Glutamatergic neuron (in vitro differentiated cells): Measurements from ENCODE around the gene TAL1. TPM values are rescaled to one million over a fixed set of nuclear protein-coding genes. Genes with fewer than 3 reads are reported as not detected.

Experiments
- DNase-seq: peaks from one replicate; pipeline ENCODE4 v3.0.0; 2022
- H3K27ac Mint-ChIP-seq: one replicate; pipeline ENCODE4 v1.8.0; 2020; ENCODE audit warnings: mild to moderate bottlenecking, mixed read lengths, inconsistent platforms; ENCODE audit not compliant: unreplicated experiment
- H3K27me3 Mint-ChIP-seq: one replicate; pipeline ENCODE4 v1.8.0; 2020; ENCODE audit warnings: mild to moderate bottlenecking, moderate library complexity, mixed read lengths, inconsistent platforms; ENCODE audit not compliant: unreplicated experiment
- H3K36me3 Mint-ChIP-seq: one replicate; pipeline ENCODE4 v1.8.0; 2020; ENCODE audit warnings: mild to moderate bottlenecking, mixed read lengths, inconsistent platforms; ENCODE audit not compliant: unreplicated experiment
- H3K4me1 Mint-ChIP-seq: one replicate; pipeline ENCODE4 v1.8.0; 2020; ENCODE audit warnings: mild to moderate bottlenecking, low read depth, mixed read lengths, inconsistent platforms; ENCODE audit not compliant: unreplicated experiment
- H3K4me3 Mint-ChIP-seq: one replicate; pipeline ENCODE4 v1.8.0; 2020; ENCODE audit warnings: mild to moderate bottlenecking, mixed read lengths, inconsistent platforms; ENCODE audit not compliant: unreplicated experiment
- H3K9me3 Mint-ChIP-seq: one replicate; pipeline ENCODE4 v1.8.0; 2020; ENCODE audit warnings: mild to moderate bottlenecking, moderate library complexity, mixed read lengths, inconsistent platforms; ENCODE audit not compliant: unreplicated experiment
- total RNA-seq: library from RNA; stranded (reverse); fragmentation: NEBNext Ultra II Directional; extraction: Animal tissue kit (Norgen Biotek cat#: 25700); gene quantifications from one replicate; pipeline ENCODE4 v1.2.1, GENCODE V29; 2021; ENCODE audit not compliant: unreplicated experiment
- TF ChIP-seq, protein P1 (sequence below): fragments of 200-600 bp; sonication (generic); IDR thresholded peaks from one replicate; pipeline ENCODE4 v1.5.0; 2021; ENCODE audit not compliant: partially characterized antibody, unreplicated experiment

The TAL1 gene
- total RNA-seq, 1 donor from 2014 or later = 2.1 TPM

DNA sequence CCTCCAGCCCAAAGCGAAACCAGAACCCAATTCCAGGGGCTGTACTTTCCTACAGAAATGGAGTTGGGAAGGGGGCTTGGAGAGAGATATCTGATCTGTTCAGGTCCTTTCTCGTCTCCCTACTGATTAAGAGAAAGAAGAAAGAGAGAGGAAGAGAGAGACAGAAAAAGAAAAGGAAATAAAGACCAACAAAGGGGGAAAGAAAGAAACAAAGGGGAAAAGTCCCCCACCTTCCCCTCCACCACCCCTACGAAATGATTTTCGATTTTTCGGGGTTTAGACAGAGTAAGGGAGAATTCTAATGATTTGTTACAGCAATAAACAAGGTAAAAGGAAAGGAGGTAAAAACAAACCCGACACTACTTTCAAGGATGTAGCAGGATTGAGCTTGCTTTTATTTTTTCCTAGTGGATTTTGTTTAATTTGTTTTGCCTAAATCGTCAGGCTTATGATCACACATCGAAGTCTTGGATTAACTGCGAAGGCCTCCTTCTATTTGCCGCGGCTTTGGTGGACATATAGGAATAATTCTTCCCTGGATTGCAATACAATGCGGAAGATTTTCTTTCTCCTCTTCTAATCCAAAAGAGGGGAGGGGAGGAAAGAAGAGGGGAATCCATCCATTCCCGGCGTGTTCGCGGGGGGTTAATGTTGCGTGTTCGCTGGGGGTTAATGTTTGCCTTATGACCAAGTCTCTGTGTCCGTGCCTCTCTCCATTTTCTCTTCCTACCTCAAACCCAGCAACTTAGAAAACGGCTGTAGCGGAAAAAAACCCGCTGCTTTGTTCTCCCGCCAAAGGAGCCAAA, 1.9 kb downstream of the TAL1 start:
- peak overlapping the region; percentile 63 for H3K4me3 Mint-ChIP-seq
- no peak for DNase-seq
- H3K27me3 Mint-ChIP-seq = peaks cover 63% of the 10 kb centered on the region
- H3K27ac Mint-ChIP-seq = peak overlapping the region; percentile 48
- H3K4me1 Mint-ChIP-seq = peaks cover 9% of the 10 kb centered on the region
- peaks cover 15% of the 10 kb centered on the region for H3K9me3 Mint-ChIP-seq
- H3K36me3 Mint-ChIP-seq = no peaks in the 10 kb centered on the region
- TF ChIP-seq, protein P1, sequence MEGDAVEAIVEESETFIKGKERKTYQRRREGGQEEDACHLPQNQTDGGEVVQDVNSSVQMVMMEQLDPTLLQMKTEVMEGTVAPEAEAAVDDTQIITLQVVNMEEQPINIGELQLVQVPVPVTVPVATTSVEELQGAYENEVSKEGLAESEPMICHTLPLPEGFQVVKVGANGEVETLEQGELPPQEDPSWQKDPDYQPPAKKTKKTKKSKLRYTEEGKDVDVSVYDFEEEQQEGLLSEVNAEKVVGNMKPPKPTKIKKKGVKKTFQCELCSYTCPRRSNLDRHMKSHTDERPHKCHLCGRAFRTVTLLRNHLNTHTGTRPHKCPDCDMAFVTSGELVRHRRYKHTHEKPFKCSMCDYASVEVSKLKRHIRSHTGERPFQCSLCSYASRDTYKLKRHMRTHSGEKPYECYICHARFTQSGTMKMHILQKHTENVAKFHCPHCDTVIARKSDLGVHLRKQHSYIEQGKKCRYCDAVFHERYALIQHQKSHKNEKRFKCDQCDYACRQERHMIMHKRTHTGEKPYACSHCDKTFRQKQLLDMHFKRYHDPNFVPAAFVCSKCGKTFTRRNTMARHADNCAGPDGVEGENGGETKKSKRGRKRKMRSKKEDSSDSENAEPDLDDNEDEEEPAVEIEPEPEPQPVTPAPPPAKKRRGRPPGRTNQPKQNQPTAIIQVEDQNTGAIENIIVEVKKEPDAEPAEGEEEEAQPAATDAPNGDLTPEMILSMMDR = no peak

- Mint-ChIP-seq H3K27ac (no peak overlapping the region), H3K9me3 (peaks cover 15% of the 10 kb centered on the region), H3K27me3 (peaks cover 62% of the 10 kb centered on the region), H3K4me3 (no peak overlapping the region), H3K4me1 (peaks cover 9% of the 10 kb centered on the region), H3K36me3 (no peaks in the 10 kb centered on the region)
- no peak for DNase-seq
- TF ChIP-seq, protein P1 = no peak
These were observed 2.8 kb downstream of the TAL1 start for GRCh38 chr1:47229031-47229885.

GRCh38 chr1:47228644-47229030, 3.4 kb downstream of the TAL1 start:
- Mint-ChIP-seq H3K27ac (no peak overlapping the region), H3K4me3 (no peak overlapping the region), H3K9me3 (peaks cover 15% of the 10 kb centered on the region), H3K27me3 (peaks cover 56% of the 10 kb centered on the region), H3K36me3 (no peaks in the 10 kb centered on the region), H3K4me1 (peaks cover 9% of the 10 kb centered on the region)
- DNase-seq = no peak
- TF ChIP-seq, protein P1 = no peak

DNA sequence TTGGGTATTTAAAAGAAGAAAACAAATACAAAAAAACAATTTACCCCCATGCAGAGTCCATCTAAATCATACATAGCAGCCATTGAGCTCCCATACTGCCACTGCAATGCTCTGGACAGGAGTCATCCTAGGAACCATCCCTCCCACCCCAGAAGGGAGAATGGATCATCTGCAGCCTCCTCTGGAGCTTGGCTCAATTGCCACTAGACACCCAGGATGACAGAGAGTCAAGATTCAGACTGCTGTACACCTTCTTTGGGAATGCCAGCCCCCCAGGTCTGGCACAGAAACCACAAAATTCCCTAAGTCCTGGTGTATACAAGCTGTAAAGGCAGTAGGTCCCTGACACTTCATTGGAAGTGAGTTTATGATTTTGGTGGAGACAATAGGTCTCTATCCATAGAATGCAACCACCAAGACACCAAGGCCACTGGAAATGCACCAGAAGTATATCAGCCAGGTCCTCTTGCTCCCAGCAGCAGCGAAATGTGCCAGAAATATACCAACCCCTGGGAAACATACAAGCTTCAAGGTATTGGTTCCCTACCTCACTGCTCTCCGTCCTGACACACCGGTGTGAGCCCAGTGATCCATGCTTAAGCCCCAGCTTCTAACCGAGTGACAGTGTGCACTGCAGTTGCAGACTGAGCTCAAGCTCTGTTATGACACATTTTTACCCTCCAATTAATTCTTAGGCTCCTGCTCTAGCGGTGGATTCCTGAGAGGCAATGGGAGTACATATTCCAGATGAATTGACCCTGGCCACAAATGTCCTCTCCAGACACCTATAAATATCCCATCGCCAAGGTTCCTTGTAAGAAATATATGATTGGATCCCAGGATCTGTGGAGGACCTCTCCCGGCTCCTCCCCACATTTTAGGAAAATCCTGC, 4.4 kb downstream of the TAL1 start:
- DNase-seq = no peak
- Mint-ChIP-seq H3K4me1 (peaks cover 9% of the 10 kb centered on the region), H3K36me3 (no peaks in the 10 kb centered on the region), H3K4me3 (no peak overlapping the region), H3K27ac (no peak overlapping the region), H3K9me3 (peaks cover 11% of the 10 kb centered on the region), H3K27me3 (peaks cover 45% of the 10 kb centered on the region)
- TF ChIP-seq, protein P1 = no peak
